ENCODE data around the gene XBP1.

- TF ChIP-seq ATF3 (IDR thresholded peaks at IDR 0.05) (no peak), RXRA (IDR thresholded peaks at IDR 0.05) (no peak), CTCF (IDR thresholded peaks at IDR 0.05; ENCODE audit: low read depth, low read length, missing input control) (no peak), GABPA (IDR thresholded peaks at IDR 0.05 in 1 of 2, conservative IDR thresholded peaks at IDR 0.05 in 1 of 2) (no peak), NR2F2 (IDR thresholded peaks at IDR 0.05) (no peak), ZBTB33 (IDR thresholded peaks at IDR 0.05) (no peak), SP1 (IDR thresholded peaks at IDR 0.05) (no peak)
These were observed 32.4 kb upstream of the XBP1 start for GRCh38 chr22:28832731-28833130.
